HepG2 (cell line): ENCODE results near the gene TWNK. TPM values are rescaled to one million over a fixed set of nuclear protein-coding genes. Genes with fewer than 3 reads are reported as not detected.

Source experiments
- ARNT ChIP-seq: fragments of 450-650 bp; IDR thresholded peaks from 2 replicates; pipeline ENCODE4 v1.6.1; 2017
- ATF7 ChIP-seq, 2 experiments: fragments of 450-650 bp in 1 of 2; sonication (generic) in 1 of 2; formaldehyde crosslinking in 1 of 2; IDR thresholded peaks; 2 replicates each; pipeline versions ENCODE4 v1.4.0 to v1.6.1; 2016 to 2020; ENCODE audit warnings: antibody characterized with exemption in 1 of 2, mild to moderate bottlenecking in 1 of 2, missing genetic modification reagents in 1 of 2
- KDM2A ChIP-seq: sonication (generic); formaldehyde crosslinking; IDR thresholded peaks from 2 replicates; pipeline ENCODE4 v1.4.0; 2020; ENCODE audit warnings: low read depth, missing genetic modification reagents, borderline replicate concordance
- KMT2B ChIP-seq: IDR thresholded peaks from 2 replicates; pipeline ENCODE4 v1.6.1; 2016; ENCODE audit warnings: missing genetic modification reagents, missing compliant biosample characterization
- NFKB2 ChIP-seq: sonication (generic); formaldehyde crosslinking; IDR thresholded peaks from 2 replicates; pipeline ENCODE4 v1.4.0; 2020; ENCODE audit warnings: missing genetic modification reagents, borderline replicate concordance
- PCBP2 ChIP-seq: fragments of 200-400 bp; formaldehyde crosslinking; optimal IDR thresholded peaks from 2 replicates; pipeline ENCODE3; 2018; ENCODE audit warnings: low read length, low read depth; ENCODE audit not compliant: poor library complexity, severe bottlenecking
- RERE ChIP-seq: IDR thresholded peaks from 2 replicates; pipeline ENCODE4 v1.6.1; 2016; ENCODE audit warnings: low read depth, missing genetic modification reagents, missing compliant biosample characterization
- SNRNP70 ChIP-seq: fragments of 200-400 bp; formaldehyde crosslinking; IDR thresholded peaks from 2 replicates; pipeline ENCODE4 v1.6.1; 2017; ENCODE audit warnings: mild to moderate bottlenecking, low read depth, low read length, moderate library complexity
- TAF15 ChIP-seq: fragments of 200-400 bp; formaldehyde crosslinking; IDR thresholded peaks from one replicate; pipeline ENCODE4 v1.6.1; 2018; ENCODE audit warnings: mild to moderate bottlenecking, low read depth, low read length; ENCODE audit not compliant: poor library complexity, severe bottlenecking
- XBP1 ChIP-seq: sonication (generic); formaldehyde crosslinking; IDR thresholded peaks from 2 replicates; pipeline ENCODE4 v1.5.0; 2020; ENCODE audit warnings: missing genetic modification reagents
- ZC3H13 ChIP-seq: sonication (generic); formaldehyde crosslinking; IDR thresholded peaks from 2 replicates; pipeline ENCODE4 v1.8.1; 2023; ENCODE audit warnings: mild to moderate bottlenecking, missing genetic modification reagents, moderate library complexity
- ZNF234 ChIP-seq: sonication (generic); formaldehyde crosslinking; conservative IDR thresholded peaks from 2 replicates; pipeline ENCODE4 v1.5.1; 2020; ENCODE audit warnings: mild to moderate bottlenecking, missing genetic modification reagents
- ZNF460 ChIP-seq: sonication (generic); formaldehyde crosslinking; IDR thresholded peaks from 2 replicates; pipeline ENCODE4 v1.5.1; 2020; ENCODE audit warnings: missing genetic modification reagents, mild to moderate bottlenecking, borderline replicate concordance
- ZNF670 ChIP-seq: sonication (generic); formaldehyde crosslinking; IDR thresholded peaks from 2 replicates; pipeline ENCODE4 v1.8.0; 2022; ENCODE audit warnings: mild to moderate bottlenecking, missing genetic modification reagents, borderline replicate concordance
- ZNF7 ChIP-seq: IDR thresholded peaks from 2 replicates; pipeline ENCODE4 v1.6.1; 2016; ENCODE audit warnings: missing biosample characterization, missing genetic modification reagents
- ZNF776 ChIP-seq: sonication (generic); formaldehyde crosslinking; IDR thresholded peaks from 2 replicates; pipeline ENCODE4 v1.4.0; 2020; ENCODE audit warnings: mild to moderate bottlenecking, missing genetic modification reagents
- polyA plus RNA-seq, 8 experiments: library from polyadenylated mRNA; depleted of rRNA in 3 of 8; stranded (reverse) in 7 of 8; unstranded in 1 of 8; fragments of >200 nt; fragmentation: Illumina TruSeq in 4 of 8; extraction: Trizol in 4 of 8; gene quantifications; 2 replicates each; pipeline versions ENCODE4 v1.2.1 to v1.2.3, GENCODE V29; 2011 to 2016; ENCODE audit warnings: low read depth in 4 of 8, missing spikeins in 1 of 8, mixed read lengths in 1 of 8; ENCODE audit not compliant: insufficient read depth in 1 of 8
- total RNA-seq, 5 experiments: library from RNA; depleted of rRNA; stranded (reverse); fragments of >200 nt; fragmentation: Illumina TruSeq; extraction: Trizol; gene quantifications; 2 replicates each; pipeline ENCODE4 v1.2.3, GENCODE V29; 2016; ENCODE audit warnings: low read depth in 1 of 5

Gene TWNK
- total and polyA plus RNA-seq, 2 of the 13 experiments (the other 11 are each of a cell fraction or from before 2014, with no cell fraction given): 10.7 to 16.5 TPM

GRCh38 chr10:100969187-100970075, 17.9 kb upstream of the TWNK start, which contains the start of gene SEMA4G (continued):
- TF ChIP-seq RERE (CRISPR knock-in tag) (no peak), KDM2A (CRISPR knock-in tag) (peak; percentile 43; the same call in 1 of the 2 replicates), ZNF776 (CRISPR knock-in tag) (no peak; the same call in none of the 2 replicates), ZNF7 (CRISPR knock-in tag) (no peak), TAF15 (no peak), ARNT (no peak), ZNF670 (CRISPR knock-in tag) (peak; percentile 68), XBP1 (CRISPR knock-in tag) (no peak), ATF7 (IDR thresholded peaks at IDR 0.05) (no peak), ATF7 (CRISPR knock-in tag; IDR thresholded peaks at IDR 0.05) (no peak), ZNF234 (CRISPR knock-in tag) (no peak), NFKB2 (CRISPR knock-in tag) (peak; percentile 67; the same call in 1 of the 2 replicates), KMT2B (no peak), ZNF460 (CRISPR knock-in tag) (no peak; the same call in 1 of the 2 replicates), PCBP2 (no peak), SNRNP70 (no peak), ZC3H13 (peak; percentile 88)
